ENCODE data around the gene PLBD2. TPM values are rescaled to one million over a fixed set of nuclear protein-coding genes. Genes with fewer than 3 reads are reported as not detected.

PLBD2 gene, protein sequence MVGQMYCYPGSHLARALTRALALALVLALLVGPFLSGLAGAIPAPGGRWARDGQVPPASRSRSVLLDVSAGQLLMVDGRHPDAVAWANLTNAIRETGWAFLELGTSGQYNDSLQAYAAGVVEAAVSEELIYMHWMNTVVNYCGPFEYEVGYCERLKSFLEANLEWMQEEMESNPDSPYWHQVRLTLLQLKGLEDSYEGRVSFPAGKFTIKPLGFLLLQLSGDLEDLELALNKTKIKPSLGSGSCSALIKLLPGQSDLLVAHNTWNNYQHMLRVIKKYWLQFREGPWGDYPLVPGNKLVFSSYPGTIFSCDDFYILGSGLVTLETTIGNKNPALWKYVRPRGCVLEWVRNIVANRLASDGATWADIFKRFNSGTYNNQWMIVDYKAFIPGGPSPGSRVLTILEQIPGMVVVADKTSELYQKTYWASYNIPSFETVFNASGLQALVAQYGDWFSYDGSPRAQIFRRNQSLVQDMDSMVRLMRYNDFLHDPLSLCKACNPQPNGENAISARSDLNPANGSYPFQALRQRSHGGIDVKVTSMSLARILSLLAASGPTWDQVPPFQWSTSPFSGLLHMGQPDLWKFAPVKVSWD
- total RNA-seq (2014; rRNA removed; shearing (Covaris generic); ENCODE audit: low replicate concordance) = 5.2 and 6.8 TPM in 2 replicates

DNA sequence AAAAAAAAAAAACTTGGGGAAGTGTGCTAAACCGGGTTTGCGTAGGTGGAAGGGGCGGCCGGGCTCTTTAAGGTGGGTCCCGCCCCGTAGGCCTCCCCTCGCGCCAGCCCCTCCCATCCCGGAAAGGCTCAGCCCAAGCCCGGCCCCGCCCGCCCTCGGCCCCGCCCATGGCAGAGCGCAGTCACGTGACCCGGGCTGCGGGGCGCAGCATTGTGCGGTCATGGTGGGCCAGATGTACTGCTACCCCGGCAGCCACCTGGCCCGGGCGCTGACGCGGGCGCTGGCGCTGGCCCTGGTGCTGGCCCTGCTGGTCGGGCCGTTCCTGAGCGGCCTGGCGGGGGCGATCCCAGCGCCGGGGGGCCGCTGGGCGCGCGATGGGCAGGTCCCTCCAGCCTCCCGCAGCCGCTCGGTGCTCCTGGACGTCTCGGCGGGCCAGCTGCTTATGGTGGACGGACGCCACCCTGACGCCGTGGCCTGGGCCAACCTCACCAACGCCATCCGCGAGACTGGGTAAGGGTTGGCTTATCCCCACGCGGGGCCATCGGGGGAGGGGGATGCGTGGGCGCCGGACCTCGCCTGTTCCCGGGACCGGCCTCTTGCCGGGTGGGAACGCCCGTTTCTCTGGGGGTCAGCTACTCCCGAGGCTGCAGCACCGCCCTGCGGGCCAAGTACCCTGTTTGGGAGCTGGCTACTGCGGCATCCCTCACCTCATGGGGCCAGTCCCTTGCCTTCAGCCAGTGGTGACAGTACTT is at the start of gene PLBD2:
TSS of gene PLBD2 (plus strand) at position 207 of the 752 bp plus-strand sequence. CDS start at position 221, 14 bp downstream.
- Histone ChIP-seq H3K36me3 (no peaks in the 10 kb centered on the region), H3K9me3 (no peaks in the 10 kb centered on the region), H3K4me3 (peak within 1 kb of the TSS; percentile 76), H3K27me3 (no peaks in the 10 kb centered on the region)
- DNase-seq = peak; percentile 90

DNA sequence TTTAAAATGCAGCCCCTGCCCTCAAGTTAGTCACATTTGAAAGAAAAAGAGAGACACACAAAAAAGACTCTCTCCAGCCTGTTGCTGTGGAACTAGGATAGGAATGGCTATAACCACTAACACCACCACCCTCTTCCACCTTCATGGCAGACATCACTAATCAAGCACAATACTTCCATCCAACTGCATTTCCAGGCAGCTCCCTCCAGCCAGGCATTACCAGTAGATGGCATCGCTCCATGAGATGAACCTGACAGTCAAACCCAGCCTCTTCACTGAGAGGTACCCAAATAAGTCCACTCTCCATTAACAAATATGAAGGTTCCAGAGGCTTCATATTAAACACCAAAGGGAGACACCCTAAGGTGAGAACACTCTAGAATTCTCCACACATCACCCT is 47.9 kb upstream of the PLBD2 start:
- Histone ChIP-seq H3K36me3 (no peaks in the 10 kb centered on the region), H3K9me3 (no peaks in the 10 kb centered on the region), H3K27me3 (no peaks in the 10 kb centered on the region), H3K4me3 (no peak overlapping the region)
- no peak for DNase-seq

DNA sequence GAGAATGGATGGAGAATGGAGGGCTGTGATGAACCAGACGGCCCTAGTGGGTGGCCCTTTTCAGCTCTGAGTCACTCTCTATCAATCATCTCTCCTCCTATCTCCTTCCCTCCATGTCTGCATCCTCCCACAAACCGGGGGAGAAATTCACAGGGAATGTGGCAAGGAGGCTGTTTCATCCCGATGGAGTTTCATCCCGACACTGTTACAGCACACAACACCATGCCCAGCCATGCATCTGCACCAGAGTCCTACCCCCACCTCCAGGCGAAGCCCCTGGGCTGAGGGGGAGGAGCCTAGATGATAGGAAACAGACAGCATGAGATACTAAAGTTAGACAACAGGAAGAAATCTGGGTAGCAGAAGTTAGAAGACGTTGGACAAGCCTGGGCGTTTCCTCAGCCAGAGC is 44.3 kb upstream of the PLBD2 start:
- DNase-seq = no peak
- H3K4me3 ChIP-seq = no peak overlapping the region
- H3K9me3 ChIP-seq = no peaks in the 10 kb centered on the region
- H3K36me3 ChIP-seq = peaks cover 5% of the 10 kb centered on the region; the same call in 1 of the 2 replicates
- no peaks in the 10 kb centered on the region for H3K27me3 ChIP-seq

- Histone ChIP-seq H3K9me3 (no peaks in the 10 kb centered on the region), H3K27me3 (no peaks in the 10 kb centered on the region), H3K36me3 (peaks cover 5% of the 10 kb centered on the region; the same call in 1 of the 2 replicates), H3K4me3 (no peak overlapping the region)
- no peak for DNase-seq
Observed at GRCh38 chr12:113315358-113315757, 43.0 kb upstream of the PLBD2 start.

DNA sequence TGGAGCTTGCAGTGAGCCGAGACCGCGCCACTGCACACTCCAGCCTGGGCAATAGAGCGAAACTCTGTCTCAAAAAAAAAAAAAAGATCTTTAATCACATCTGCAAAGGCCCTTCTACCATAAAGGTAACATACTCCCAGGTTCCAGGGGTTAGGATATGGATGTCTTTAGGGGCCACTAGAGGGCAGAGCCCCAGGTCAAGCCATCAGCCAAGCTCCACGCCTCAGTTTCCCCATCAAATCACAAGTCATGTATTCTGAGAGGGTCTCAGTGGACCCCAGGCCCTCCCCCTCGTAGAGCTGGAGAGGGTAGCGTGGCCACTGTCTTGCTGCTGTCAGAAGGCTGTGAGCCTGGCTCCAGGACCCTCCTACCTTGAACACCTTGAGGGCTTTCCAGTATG is 42.2 kb upstream of the PLBD2 start:
- Histone ChIP-seq H3K4me3 (no peak overlapping the region), H3K27me3 (no peaks in the 10 kb centered on the region), H3K36me3 (peaks cover 5% of the 10 kb centered on the region; the same call in 1 of the 2 replicates), H3K9me3 (no peaks in the 10 kb centered on the region)
- no peak for DNase-seq

GRCh38 chr12:113317122-113317521 is 41.3 kb upstream of the PLBD2 start:
- H3K4me3 ChIP-seq = no peak overlapping the region

DNA sequence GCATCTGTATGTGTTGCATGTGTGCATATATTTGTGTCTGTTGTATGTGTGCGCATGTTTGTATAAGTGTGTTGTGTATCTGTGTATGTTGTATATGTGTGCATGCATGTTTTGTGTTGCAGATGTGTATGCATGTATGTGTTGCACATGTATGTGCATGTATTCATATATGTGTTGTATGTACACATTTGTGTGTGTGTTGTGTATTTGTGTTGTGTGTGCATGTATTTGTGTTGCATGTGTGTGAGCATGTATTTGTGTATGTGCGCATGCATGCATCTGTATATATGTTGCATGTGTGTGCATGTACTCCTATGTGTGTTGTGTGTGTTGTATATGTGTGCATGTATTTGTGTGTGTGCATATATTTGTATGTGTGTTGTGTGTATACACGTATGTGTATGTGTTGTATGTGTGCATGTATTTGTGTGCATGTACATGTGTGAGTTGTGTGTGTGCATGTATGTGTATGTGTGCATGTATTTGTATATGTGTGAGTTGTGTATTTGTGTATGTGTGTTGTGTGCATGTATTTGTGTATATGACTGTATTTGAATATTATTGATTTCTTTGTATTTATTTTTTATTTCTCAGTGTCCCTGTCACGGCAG is 40.2 kb upstream of the PLBD2 start:
- no peak overlapping the region for H3K4me3 ChIP-seq
- DNase-seq = no peak
- no peaks in the 10 kb centered on the region for H3K9me3 ChIP-seq
- no peaks in the 10 kb centered on the region for H3K27me3 ChIP-seq
- peaks cover 5% of the 10 kb centered on the region; the same call in 1 of the 2 replicates for H3K36me3 ChIP-seq

More at GRCh38 chr12:113317122-113317521, 41.3 kb upstream of the PLBD2 start:
- Histone ChIP-seq H3K27me3 (no peaks in the 10 kb centered on the region), H3K36me3 (peaks cover 5% of the 10 kb centered on the region; the same call in 1 of the 2 replicates), H3K9me3 (no peaks in the 10 kb centered on the region)
- no peak for DNase-seq

DNA sequence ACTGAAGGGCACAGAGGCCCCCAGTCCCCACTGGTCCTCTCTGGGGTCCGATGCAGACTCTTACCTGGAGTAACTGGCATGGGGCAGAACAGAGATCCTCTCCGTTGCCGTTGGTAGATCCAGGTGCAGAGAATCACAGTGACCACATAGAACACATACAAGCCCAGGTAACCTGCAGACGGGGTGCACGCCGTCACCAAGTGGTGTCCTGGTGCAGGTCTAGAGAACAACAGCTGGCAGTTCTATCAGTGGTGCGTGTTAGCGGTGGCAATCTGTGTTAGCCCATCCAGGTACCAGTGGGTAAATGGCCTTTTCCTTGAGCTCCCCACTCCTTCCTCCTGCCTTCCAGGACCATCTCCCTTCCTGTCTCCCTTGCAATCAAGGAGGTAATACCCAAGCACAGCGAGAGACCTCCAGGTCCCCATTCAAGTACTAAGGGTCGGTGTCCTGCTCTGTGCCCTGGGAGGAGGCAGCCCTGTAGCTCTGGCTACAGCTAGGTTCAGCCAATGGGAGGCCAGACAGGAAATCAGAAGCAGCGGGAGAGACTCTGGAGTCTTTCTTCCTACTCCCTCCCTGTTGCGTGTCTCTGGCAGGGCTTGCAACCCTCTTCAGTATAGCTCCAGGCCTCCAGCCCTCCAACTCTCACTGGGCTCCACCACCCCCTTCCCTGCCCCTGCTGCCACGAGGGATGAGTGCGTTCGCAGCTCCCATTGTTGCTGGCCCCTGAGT is 39.3 kb upstream of the PLBD2 start:
- DNase-seq = no peak
- H3K9me3 ChIP-seq = no peaks in the 10 kb centered on the region
- no peak overlapping the region for H3K4me3 ChIP-seq
- no peaks in the 10 kb centered on the region for H3K27me3 ChIP-seq
- peaks cover 5% of the 10 kb centered on the region; the same call in 1 of the 2 replicates for H3K36me3 ChIP-seq

DNA sequence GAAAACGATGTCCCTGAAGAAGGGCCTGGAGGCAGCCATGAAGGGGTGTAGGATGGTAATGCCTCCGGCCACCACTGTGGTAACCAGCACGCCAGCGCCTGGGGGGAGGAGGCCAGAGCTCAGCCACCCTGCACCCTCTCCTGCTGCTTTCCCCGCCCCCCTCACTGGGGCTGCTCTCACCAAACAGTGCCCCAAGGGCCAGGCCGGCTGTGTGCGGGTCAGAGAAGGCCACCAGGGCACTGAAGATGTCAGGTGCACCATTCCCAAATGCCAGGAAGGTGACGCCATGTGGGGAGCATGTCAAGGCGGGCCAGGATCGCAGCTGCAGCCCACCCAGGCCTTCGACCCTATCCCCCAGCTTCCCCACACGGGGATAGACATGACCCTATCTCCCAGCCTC is 38.0 kb upstream of the PLBD2 start:
- H3K27me3 ChIP-seq = no peaks in the 10 kb centered on the region
- DNase-seq = no peak
- H3K4me3 ChIP-seq = no peak overlapping the region
- H3K36me3 ChIP-seq = peaks cover 5% of the 10 kb centered on the region; the same call in 1 of the 2 replicates
- H3K9me3 ChIP-seq = 0 out of 2 replicates have a peak, but pooled peaks cover 2% of the 10 kb centered on the region

DNA sequence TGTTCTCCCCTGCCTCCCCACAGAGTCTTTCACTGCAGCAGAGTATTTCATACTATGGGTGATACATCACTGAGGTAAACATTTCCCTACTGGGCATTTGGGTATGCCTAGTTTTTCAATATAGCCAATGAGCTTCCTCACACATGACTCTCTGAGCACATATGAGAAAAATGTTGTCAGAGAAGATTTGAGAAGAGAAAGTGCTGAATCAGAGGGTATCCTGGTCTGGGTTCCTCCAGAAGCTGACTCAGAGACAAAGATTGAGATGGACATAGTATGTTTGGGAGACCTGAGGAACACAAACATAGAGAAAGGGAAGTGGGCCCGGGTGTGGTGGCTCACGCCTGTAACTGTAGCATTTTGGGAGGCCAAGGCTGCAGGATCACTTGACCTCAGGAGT is 36.0 kb upstream of the PLBD2 start:
- H3K27me3 ChIP-seq = no peaks in the 10 kb centered on the region
- H3K9me3 ChIP-seq = 0 out of 2 replicates have a peak, but pooled peaks cover 2% of the 10 kb centered on the region
- H3K4me3 ChIP-seq = no peak overlapping the region
- peaks cover 5% of the 10 kb centered on the region; the same call in 1 of the 2 replicates for H3K36me3 ChIP-seq
- no peak for DNase-seq

DNA sequence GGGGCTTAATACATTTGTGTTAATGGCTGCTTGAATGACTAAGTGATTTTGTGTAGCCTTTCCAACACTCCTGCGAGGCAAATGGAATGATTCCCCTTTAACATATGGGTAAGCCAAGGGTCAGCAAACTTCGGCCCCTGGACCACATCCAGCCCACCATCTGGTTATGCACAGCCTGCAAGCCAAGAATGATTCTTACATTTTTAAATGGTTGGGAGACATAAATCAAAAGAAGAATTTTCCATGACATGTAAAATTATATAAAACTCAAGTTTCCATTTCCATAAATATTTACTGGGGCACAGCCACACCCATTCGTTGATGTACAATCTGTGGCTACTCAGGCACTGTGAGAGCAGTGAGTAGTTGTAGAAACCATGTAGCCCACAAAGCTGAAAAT is 32.5 kb upstream of the PLBD2 start:
- H3K9me3 ChIP-seq = 0 out of 2 replicates have a peak, but pooled peaks cover 2% of the 10 kb centered on the region
- no peaks in the 10 kb centered on the region for H3K36me3 ChIP-seq
- no peaks in the 10 kb centered on the region for H3K27me3 ChIP-seq
- no peak overlapping the region for H3K4me3 ChIP-seq
- peak; percentile 88 for DNase-seq

GRCh38 chr12:113326775-113327395 is 31.5 kb upstream of the PLBD2 start:
- Histone ChIP-seq H3K27me3 (no peaks in the 10 kb centered on the region), H3K36me3 (no peaks in the 10 kb centered on the region), H3K9me3 (0 out of 2 replicates have a peak, but pooled peaks cover 2% of the 10 kb centered on the region), H3K4me3 (no peak overlapping the region)
- DNase-seq = no peak

- DNase-seq = no peak
- H3K36me3 ChIP-seq = no peaks in the 10 kb centered on the region
Observed at GRCh38 chr12:113328368-113328889, 30.0 kb upstream of the PLBD2 start.

DNA sequence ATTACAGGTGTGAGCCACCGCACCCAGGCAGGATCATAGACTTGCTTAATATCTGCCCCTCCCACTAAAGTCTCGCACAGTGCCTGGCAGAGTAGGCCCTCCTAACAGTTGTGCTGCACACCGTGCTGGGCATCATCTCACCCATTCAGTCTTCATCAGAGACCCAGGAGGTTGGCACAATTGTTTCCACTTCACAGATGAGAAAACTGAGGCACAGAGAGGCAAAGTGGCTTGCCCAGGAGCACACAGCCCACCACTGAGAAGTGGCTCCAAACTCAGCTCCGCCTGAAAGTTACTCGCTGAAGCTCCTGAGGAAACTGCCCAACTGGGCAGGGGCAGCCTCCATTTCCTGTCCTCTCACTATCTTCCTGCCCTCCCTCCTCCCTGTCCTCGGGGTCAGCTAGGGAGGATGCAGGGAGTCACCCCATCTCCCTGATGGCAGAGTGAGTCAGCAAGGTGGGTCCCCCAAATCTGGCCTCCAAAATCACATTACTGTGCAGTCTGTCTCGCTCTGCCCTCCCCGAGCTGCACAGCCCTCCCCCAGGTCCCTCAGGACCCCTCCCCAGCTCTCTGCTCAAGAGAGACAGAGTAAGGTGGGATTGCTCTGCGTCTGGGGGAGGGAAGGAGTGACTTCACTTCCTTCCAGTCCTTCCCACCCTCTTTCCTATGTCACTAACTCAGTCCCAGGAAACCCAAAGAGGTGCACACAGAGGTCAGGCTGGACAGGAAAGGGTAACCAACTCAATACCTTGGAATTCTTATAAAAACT is 29.2 kb upstream of the PLBD2 start:
- H3K27me3 ChIP-seq = no peaks in the 10 kb centered on the region
- no peak overlapping the region for H3K4me3 ChIP-seq
- DNase-seq = no peak
- no peaks in the 10 kb centered on the region for H3K36me3 ChIP-seq
- H3K9me3 ChIP-seq = 0 out of 2 replicates have a peak, but pooled peaks cover 2% of the 10 kb centered on the region

More at GRCh38 chr12:113328368-113328889, 30.0 kb upstream of the PLBD2 start:
- Histone ChIP-seq H3K9me3 (0 out of 2 replicates have a peak, but pooled peaks cover 2% of the 10 kb centered on the region), H3K27me3 (no peaks in the 10 kb centered on the region), H3K4me3 (no peak overlapping the region)

Data from MG63 (cell line).